SKM-1 (cell line): ENCODE data around the gene NDUFB7.
"Not testable (repeated sequence)": the region's sequence is repeated elsewhere in the genome, so short reads cannot be mapped to it uniquely, and the experiment has no call there.

Experiments used
- DNase-seq: peaks from one replicate; lab custom pipeline; 2025; ENCODE audit not compliant: unreplicated experiment; lab: John Stamatoyannopoulos, UW

The NDUFB7 gene

GRCh38 chr19:14553939-14554243 is 18.0 kb downstream of the NDUFB7 start:
- no peak for DNase-seq

GRCh38 chr19:14553042-14553938 is 18.6 kb downstream of the NDUFB7 start:
- no peak for DNase-seq

GRCh38 chr19:14552006-14552360 is 19.9 kb downstream of the NDUFB7 start:
- DNase-seq: not testable (repeated sequence)

GRCh38 chr19:14551134-14552005 is 20.5 kb downstream of the NDUFB7 start:
- peak; percentile 90 for DNase-seq

GRCh38 chr19:14550201-14550754 is 21.6 kb downstream of the NDUFB7 start:
- no peak for DNase-seq

GRCh38 chr19:14545716-14546082 is 26.2 kb downstream of the NDUFB7 start:
- DNase-seq: no peak

- no peak for DNase-seq
These were observed 26.7 kb downstream of the NDUFB7 start for GRCh38 chr19:14544977-14545715.

- DNase-seq: no peak
These were observed 27.8 kb downstream of the NDUFB7 start for GRCh38 chr19:14544047-14544446.

- DNase-seq: no peak
These were observed 29.0 kb downstream of the NDUFB7 start for GRCh38 chr19:14542711-14543328.

GRCh38 chr19:14541979-14542378 is 29.9 kb downstream of the NDUFB7 start:
- DNase-seq: not testable (repeated sequence)

GRCh38 chr19:14540741-14541525 is 30.9 kb downstream of the NDUFB7 start:
- no peak for DNase-seq

- DNase-seq: no peak
These were observed 34.8 kb downstream of the NDUFB7 start for GRCh38 chr19:14536926-14537692.

GRCh38 chr19:14533450-14533849 is 38.4 kb downstream of the NDUFB7 start:
- DNase-seq: no peak

GRCh38 chr19:14530506-14530905 is 41.4 kb downstream of the NDUFB7 start:
- DNase-seq: no peak

- DNase-seq: no peak
These were observed 41.9 kb downstream of the NDUFB7 start for GRCh38 chr19:14530005-14530348.

- DNase-seq: peak; percentile 98
These were observed 42.4 kb downstream of the NDUFB7 start, which contains the start of gene TECR for GRCh38 chr19:14529254-14530004. TSS of gene TECR (plus strand) at chr19:14529594. CDS start at chr19:14529697, 103 bp downstream.

- DNase-seq: no peak
These were observed 43.2 kb downstream of the NDUFB7 start for GRCh38 chr19:14528419-14529253.

- DNase-seq: no peak
These were observed 45.4 kb downstream of the NDUFB7 start for GRCh38 chr19:14526423-14526822.
